DOHH2 (cell line): ENCODE results near the gene NR1H2.

Experiments used
- EZH2phosphoT487 ChIP-seq: fragments of 200-600 bp; sonication (generic); IDR thresholded peaks from 2 replicates; pipeline ENCODE4 v1.6.1; 2017; ENCODE audit warnings: borderline replicate concordance, mild to moderate bottlenecking, antibody characterized with exemption, low read length, moderate library complexity, mixed read lengths
- TF ChIP-seq, protein P1 (sequence below): fragments of 200-600 bp; sonication (generic); IDR thresholded peaks from one replicate; pipeline ENCODE4 v1.5.1; 2014; ENCODE audit warnings: antibody characterized with exemption, mild to moderate bottlenecking, low read depth, low read length; ENCODE audit not compliant: poor library complexity, severe bottlenecking

DNA sequence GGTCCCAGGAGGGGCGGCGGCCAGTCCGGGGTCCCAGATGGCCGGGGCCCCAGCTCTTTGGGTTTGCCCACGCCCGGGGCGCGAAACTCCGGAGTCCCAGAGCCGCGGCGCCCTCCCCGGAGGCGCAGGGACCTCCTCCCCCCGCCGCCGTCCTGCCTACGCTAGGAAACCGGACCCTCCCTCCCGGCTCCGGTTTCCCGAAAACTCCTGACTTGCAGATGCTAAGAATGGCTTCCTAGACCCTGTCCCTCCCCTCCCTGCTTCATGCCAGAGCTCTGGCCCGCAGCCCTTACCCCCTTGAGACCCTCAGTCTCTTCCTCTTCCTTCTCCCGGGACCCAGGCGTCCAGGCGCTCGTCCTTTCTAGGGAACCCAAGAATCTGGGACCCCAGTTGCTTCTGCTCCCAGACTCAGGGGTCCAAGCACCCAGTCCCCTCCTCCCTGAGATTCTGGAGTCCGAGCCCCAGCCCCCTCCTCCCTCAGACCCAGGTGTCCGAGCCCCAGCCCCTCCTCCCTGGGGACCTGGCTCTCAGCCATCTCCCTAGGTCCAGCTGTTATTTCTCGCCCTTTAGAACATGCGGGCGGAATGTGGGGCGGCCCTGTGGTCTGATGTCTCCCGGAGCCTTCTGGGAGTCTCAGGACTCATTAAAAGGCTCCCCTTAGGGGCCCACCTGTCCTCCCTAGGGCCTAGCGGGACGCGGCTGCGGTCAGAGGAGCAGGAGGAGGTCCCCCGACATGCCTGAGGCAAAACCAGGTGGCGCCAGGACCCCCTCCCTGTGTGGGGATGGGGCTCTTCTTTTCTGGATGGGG is 56.2 kb downstream of the NR1H2 start, which contains the start of gene MYBPC2:
- no peak for TF ChIP-seq EZH2phosphoT487
- TF ChIP-seq, protein P1, sequence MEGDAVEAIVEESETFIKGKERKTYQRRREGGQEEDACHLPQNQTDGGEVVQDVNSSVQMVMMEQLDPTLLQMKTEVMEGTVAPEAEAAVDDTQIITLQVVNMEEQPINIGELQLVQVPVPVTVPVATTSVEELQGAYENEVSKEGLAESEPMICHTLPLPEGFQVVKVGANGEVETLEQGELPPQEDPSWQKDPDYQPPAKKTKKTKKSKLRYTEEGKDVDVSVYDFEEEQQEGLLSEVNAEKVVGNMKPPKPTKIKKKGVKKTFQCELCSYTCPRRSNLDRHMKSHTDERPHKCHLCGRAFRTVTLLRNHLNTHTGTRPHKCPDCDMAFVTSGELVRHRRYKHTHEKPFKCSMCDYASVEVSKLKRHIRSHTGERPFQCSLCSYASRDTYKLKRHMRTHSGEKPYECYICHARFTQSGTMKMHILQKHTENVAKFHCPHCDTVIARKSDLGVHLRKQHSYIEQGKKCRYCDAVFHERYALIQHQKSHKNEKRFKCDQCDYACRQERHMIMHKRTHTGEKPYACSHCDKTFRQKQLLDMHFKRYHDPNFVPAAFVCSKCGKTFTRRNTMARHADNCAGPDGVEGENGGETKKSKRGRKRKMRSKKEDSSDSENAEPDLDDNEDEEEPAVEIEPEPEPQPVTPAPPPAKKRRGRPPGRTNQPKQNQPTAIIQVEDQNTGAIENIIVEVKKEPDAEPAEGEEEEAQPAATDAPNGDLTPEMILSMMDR, result no peak
